ENCODE data around the gene MARCHF10. TPM values are rescaled to one million over a fixed set of nuclear protein-coding genes. Genes with fewer than 3 reads are reported as not detected.

MARCHF10 gene
- total RNA-seq, 1 experiment from 2014 or later = 8.0 TPM

DNA sequence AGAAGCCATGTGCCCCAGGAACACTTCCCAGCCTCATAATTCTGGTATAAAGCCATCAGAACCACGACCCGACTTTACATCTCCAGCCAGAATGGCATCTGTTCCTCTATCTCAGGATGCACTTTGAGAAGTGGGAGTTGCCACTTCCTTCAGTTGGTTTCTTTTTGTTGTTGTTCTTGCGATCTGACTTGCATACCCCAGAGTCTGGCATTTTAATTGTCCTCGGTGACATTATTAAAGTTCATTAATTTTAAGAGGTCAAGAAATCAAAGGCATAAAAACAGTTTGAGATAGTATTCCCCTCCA lies 13.5 kb downstream of the MARCHF10 start:
- Histone ChIP-seq H3K9me3 (ENCODE audit: insufficient read depth, low read depth) (no peaks in the 10 kb centered on the region), H4K20me1 (ENCODE audit: insufficient read depth) (no peaks in the 10 kb centered on the region), H3K36me3 (ENCODE audit: low read depth) (no peaks in the 10 kb centered on the region), H2AFZ (no peak overlapping the region), H3K79me2 (ENCODE audit: low read depth) (no peaks in the 10 kb centered on the region), H3K9me2 (ENCODE audit: insufficient read depth) (no peaks in the 10 kb centered on the region), H3K4me2 (no peak overlapping the region), H3K4me3 (no peak overlapping the region), H3K27me3 (ENCODE audit: insufficient read depth, low read depth) (no peaks in the 10 kb centered on the region), H3K4me1 (replicated peaks; ENCODE audit: insufficient read depth) (peaks cover 32% of the 10 kb centered on the region), H3F3A (ENCODE audit: insufficient read depth, low read depth) (peaks cover 28% of the 10 kb centered on the region), H3K27ac (no peak overlapping the region)
- POLR2A ChIA-PET (ENCODE audit: unreplicated experiment) = no interaction called here
- no peak for DNase-seq
- CTCF ChIA-PET = no interaction called here
- intact Hi-C loops (cut with micrococcal nuclease; ENCODE audit: unreplicated experiment) = no loop called here
- TF ChIP-seq EZH2 (IDR thresholded peaks at IDR 0.05; ENCODE audit: low read depth) = no peak
- TF ChIP-seq, protein P1, sequence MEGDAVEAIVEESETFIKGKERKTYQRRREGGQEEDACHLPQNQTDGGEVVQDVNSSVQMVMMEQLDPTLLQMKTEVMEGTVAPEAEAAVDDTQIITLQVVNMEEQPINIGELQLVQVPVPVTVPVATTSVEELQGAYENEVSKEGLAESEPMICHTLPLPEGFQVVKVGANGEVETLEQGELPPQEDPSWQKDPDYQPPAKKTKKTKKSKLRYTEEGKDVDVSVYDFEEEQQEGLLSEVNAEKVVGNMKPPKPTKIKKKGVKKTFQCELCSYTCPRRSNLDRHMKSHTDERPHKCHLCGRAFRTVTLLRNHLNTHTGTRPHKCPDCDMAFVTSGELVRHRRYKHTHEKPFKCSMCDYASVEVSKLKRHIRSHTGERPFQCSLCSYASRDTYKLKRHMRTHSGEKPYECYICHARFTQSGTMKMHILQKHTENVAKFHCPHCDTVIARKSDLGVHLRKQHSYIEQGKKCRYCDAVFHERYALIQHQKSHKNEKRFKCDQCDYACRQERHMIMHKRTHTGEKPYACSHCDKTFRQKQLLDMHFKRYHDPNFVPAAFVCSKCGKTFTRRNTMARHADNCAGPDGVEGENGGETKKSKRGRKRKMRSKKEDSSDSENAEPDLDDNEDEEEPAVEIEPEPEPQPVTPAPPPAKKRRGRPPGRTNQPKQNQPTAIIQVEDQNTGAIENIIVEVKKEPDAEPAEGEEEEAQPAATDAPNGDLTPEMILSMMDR (conservative IDR thresholded peaks at IDR 0.05) = no peak
- BruUV-seq (replicated peaks) = no TSS peak

DNA sequence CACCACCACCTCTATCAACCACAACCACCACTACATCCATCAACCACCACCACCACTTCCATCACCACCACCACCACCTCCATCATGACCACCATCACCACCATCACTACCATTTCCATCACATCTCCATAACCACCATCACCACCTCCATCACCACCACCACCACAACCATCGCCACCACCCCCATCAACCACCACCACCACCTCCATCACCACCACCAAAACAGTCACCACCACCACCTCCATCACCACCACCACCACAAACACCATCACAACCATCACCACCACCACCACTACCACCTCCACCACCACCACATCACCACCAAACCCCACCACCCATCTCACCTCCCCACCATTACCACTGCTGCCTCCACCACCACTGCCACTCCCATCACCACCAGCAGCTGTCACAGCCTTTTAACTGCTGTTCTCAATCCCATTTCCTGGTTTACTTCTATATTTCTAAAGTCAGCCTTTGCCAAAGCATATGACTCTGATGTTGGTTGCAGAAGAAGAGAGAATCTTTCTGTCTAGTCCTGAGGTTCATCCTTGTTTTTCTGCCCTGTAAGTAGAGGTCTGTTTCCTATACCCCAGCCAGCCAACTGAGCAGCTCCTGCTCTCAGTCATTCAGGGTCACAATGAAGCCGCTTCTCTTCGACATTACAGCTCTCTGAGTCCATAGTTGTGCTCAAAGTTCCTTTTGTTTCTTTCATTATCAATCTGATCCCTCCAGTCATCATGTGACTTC lies 14.0 kb downstream of the MARCHF10 start:
- TF ChIP-seq EZH2 (IDR thresholded peaks at IDR 0.05; ENCODE audit: low read depth) = no peak
- TF ChIP-seq, protein P1 (conservative IDR thresholded peaks at IDR 0.05) = no peak
- H3K27ac ChIP-seq = no peak overlapping the region
- no peak overlapping the region for H2AFZ ChIP-seq
- H3F3A ChIP-seq (ENCODE audit: insufficient read depth, low read depth) = peaks cover 29% of the 10 kb centered on the region
- H3K27me3 ChIP-seq (ENCODE audit: insufficient read depth, low read depth) = no peaks in the 10 kb centered on the region
- intact Hi-C loops (cut with micrococcal nuclease; ENCODE audit: unreplicated experiment) = no loop called here
- H3K4me2 ChIP-seq = no peak overlapping the region
- no peaks in the 10 kb centered on the region for H3K36me3 ChIP-seq (ENCODE audit: low read depth)
- no TSS peak for BruUV-seq (replicated peaks)
- H3K4me3 ChIP-seq = no peak overlapping the region
- POLR2A ChIA-PET (ENCODE audit: unreplicated experiment) = no interaction called here
- CTCF ChIA-PET = no interaction called here
- H4K20me1 ChIP-seq (ENCODE audit: insufficient read depth) = no peaks in the 10 kb centered on the region
- no peak for DNase-seq
- no peaks in the 10 kb centered on the region for H3K9me3 ChIP-seq (ENCODE audit: insufficient read depth, low read depth)
- no peaks in the 10 kb centered on the region for H3K9me2 ChIP-seq (ENCODE audit: insufficient read depth)
- H3K79me2 ChIP-seq (ENCODE audit: low read depth) = no peaks in the 10 kb centered on the region
- H3K4me1 ChIP-seq (replicated peaks; ENCODE audit: insufficient read depth) = peaks cover 36% of the 10 kb centered on the region

DNA sequence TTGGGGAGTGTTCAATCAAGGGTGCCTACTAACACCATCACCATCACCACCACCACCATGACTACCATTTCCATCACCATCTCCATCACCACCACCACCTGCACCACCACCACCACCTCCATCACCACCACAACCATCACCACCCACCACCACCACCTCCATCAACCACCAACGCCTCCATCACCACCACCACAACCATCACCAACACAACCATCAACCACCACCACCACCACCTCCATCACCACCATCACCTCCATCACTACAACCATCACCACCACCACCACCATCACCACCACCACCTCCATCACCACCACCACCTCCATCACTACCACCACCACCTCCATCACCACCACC lies 15.7 kb downstream of the MARCHF10 start:
- no peak for DNase-seq
- no peaks in the 10 kb centered on the region for H3K36me3 ChIP-seq (ENCODE audit: low read depth)
- peaks cover 33% of the 10 kb centered on the region for H3F3A ChIP-seq (ENCODE audit: insufficient read depth, low read depth)
- H3K27ac ChIP-seq = peak overlapping the region; percentile 94
- no peak overlapping the region for H3K4me3 ChIP-seq
- H3K4me2 ChIP-seq = peak overlapping the region; percentile 28; the same call in 1 of the 2 replicates
- no peaks in the 10 kb centered on the region for H3K79me2 ChIP-seq (ENCODE audit: low read depth)
- intact Hi-C loops (cut with micrococcal nuclease; ENCODE audit: unreplicated experiment) = loop anchor here (1.0 kb wide), 1 partner anchor 8 kb away; no protein-coding TSS in a partner anchor
- BruUV-seq (replicated peaks) = no TSS peak
- ChIA-PET CTCF (no interaction called here), POLR2A (ENCODE audit: unreplicated experiment) (interaction anchor here (0.6 to 1.0 kb wide), 2 partner anchors 8 to 176 kb away, joined by 3 to 6 read pairs; no protein-coding TSS in a partner anchor)
- no peaks in the 10 kb centered on the region for H3K27me3 ChIP-seq (ENCODE audit: insufficient read depth, low read depth)
- TF ChIP-seq, protein P1 (conservative IDR thresholded peaks at IDR 0.05) = no peak
- TF ChIP-seq EZH2 (IDR thresholded peaks at IDR 0.05; ENCODE audit: low read depth) = no peak
- no peaks in the 10 kb centered on the region for H4K20me1 ChIP-seq (ENCODE audit: insufficient read depth)
- H3K9me2 ChIP-seq (ENCODE audit: insufficient read depth) = no peaks in the 10 kb centered on the region
- H3K9me3 ChIP-seq (ENCODE audit: insufficient read depth, low read depth) = no peaks in the 10 kb centered on the region
- H2AFZ ChIP-seq = no peak overlapping the region
- peaks cover 42% of the 10 kb centered on the region for H3K4me1 ChIP-seq (replicated peaks; ENCODE audit: insufficient read depth)
